MM.1S (cell line): ENCODE results near the gene PODNL1.

Experiments used
- CTCF ChIP-seq: fragments of 300-600 bp; sonication (generic); IDR thresholded peaks from 2 replicates; pipeline ENCODE4 v1.5.1; 2016; ENCODE audit warnings: antibody characterized with exemption, low read length, mixed read lengths
- EZH2 ChIP-seq: fragments of 300-600 bp; sonication (generic); optimal IDR thresholded peaks from 2 replicates; pipeline ENCODE3; 2017; ENCODE audit warnings: low read depth, mild to moderate bottlenecking, antibody characterized with exemption, low read length, mixed read lengths
- EZH2phosphoT487 ChIP-seq: fragments of 300-600 bp; sonication (generic); IDR thresholded peaks from 2 replicates; pipeline ENCODE4 v1.6.1; 2018; ENCODE audit warnings: antibody characterized with exemption, low read length

DNA sequence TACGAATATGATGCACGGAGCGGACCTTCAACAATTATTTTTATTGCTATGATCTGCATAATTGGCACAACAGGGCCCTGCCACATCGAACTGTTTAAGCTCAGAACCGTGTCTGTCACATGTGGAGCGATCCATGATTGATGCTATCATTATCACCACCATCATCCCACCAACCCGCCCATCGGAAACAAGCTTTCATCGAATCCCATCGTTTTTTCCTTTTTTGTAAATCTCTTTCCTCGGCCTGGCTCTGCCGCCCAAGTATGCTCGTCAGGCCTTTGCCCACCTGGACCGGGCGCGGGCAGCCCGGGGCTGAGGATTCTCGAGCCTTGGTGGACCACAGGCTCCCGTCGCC is 13.6 kb upstream of the PODNL1 start:
- TF ChIP-seq CTCF: no peak
- no peak for TF ChIP-seq EZH2
- TF ChIP-seq EZH2phosphoT487: no peak
